ENCODE results near the gene SULT1A1.

Gene SULT1A1

DNA sequence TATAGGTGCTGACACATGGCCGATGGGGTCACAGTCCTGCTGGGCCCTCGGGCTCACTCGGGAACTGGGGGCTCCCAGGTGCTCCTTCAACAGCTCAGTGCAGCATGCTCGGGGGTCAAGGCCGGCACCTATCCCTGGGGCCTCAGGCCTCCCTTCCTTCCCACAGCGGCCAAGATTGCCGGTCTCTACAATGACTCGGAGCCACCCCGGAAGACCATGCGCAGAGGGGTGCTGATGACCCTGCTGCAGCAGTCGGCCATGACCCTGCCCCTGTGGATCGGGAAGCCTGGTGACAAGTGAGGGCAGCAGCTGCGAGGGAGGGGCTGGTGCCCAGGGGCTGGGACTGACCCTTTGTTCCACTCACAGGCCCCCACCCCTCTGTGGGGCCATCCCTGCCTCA lies 19.9 kb downstream of the SULT1A1 start:
- peaks cover 17% of the 10 kb centered on the region for H3K36me3 ChIP-seq (ENCODE audit: control insufficient read depth, insufficient read depth, low read length)
- H3K4me3 ChIP-seq (ENCODE audit: insufficient read depth, low read depth, low read length): no peak overlapping the region
- no peaks in the 10 kb centered on the region for H3K9me3 ChIP-seq (ENCODE audit: control insufficient read depth, low read length)
- 95 to 96% methylated on average over 13 of the region's 13 CpGs for WGBS, 2 experiments
- H3K27me3 ChIP-seq (ENCODE audit: control insufficient read depth, insufficient read depth, low read length, poor library complexity, severe bottlenecking): no peaks in the 10 kb centered on the region
- H3K27ac ChIP-seq (ENCODE audit: insufficient read depth, low read depth, low read length, poor library complexity, severe bottlenecking): no peak overlapping the region
- H3K4me1 ChIP-seq (ENCODE audit: control insufficient read depth, insufficient read depth, low read length): no peaks in the 10 kb centered on the region

DNA sequence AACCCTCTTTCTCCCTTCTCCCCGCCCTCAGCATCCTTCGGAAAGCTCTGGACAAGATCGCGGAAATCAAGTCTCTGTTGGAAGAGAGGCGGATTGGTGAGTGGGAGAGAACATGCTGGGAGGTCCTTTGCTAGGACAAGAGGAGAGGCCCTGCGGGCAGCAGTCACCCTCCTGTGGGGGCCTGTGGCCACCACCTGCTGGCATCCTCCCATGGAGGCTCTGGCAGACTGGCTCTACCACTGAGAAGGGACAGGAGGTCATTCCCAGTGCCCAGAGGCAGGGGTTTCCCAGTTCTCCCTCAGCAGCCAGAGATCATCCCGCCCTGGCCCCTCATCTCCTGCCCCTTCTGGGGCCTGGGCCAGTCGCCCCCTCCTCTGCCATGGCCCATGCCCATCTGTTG lies 20.8 kb downstream of the SULT1A1 start:
- Histone ChIP-seq H3K27ac (ENCODE audit: insufficient read depth, low read depth, low read length, poor library complexity, severe bottlenecking) (no peak overlapping the region), H3K4me1 (ENCODE audit: control insufficient read depth, insufficient read depth, low read length) (no peaks in the 10 kb centered on the region), H3K9me3 (ENCODE audit: control insufficient read depth, low read length) (no peaks in the 10 kb centered on the region), H3K36me3 (ENCODE audit: control insufficient read depth, insufficient read depth, low read length) (peaks cover 17% of the 10 kb centered on the region), H3K4me3 (ENCODE audit: insufficient read depth, low read depth, low read length) (no peak overlapping the region), H3K27me3 (ENCODE audit: control insufficient read depth, insufficient read depth, low read length, poor library complexity, severe bottlenecking) (no peaks in the 10 kb centered on the region)
- 90 to 92% methylated on average over 8 of the region's 8 CpGs for WGBS, 2 experiments

DNA sequence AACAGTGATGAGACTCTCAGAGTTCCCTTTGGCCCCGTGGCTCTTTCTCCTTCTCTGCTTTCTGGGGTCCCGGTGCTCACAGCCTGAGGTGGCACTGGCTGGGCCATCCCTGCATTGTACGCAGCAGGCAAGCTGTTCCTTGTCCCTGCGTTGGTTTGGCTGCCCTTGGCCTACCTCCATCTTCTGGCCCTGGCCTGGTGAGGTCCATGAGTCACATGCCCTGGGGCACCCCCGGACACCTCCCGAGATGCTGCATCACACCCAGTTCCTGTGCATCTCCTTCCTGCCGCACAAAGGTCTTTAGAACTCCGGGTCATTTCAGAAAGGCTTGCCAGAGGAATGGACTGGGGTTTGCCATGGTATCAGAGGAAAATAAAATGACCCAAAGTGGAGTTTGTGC lies 22.5 kb downstream of the SULT1A1 start:
- H3K9me3 ChIP-seq (ENCODE audit: control insufficient read depth, low read length): no peaks in the 10 kb centered on the region
- H3K36me3 ChIP-seq (ENCODE audit: control insufficient read depth, insufficient read depth, low read length): peaks cover 17% of the 10 kb centered on the region
- no peak overlapping the region for H3K27ac ChIP-seq (ENCODE audit: insufficient read depth, low read depth, low read length, poor library complexity, severe bottlenecking)
- WGBS, 2 experiments: 95 to 96% methylated on average over 8 of the region's 8 CpGs
- H3K27me3 ChIP-seq (ENCODE audit: control insufficient read depth, insufficient read depth, low read length, poor library complexity, severe bottlenecking): no peaks in the 10 kb centered on the region
- no peak overlapping the region for H3K4me3 ChIP-seq (ENCODE audit: insufficient read depth, low read depth, low read length)
- no peaks in the 10 kb centered on the region for H3K4me1 ChIP-seq (ENCODE audit: control insufficient read depth, insufficient read depth, low read length)

DNA sequence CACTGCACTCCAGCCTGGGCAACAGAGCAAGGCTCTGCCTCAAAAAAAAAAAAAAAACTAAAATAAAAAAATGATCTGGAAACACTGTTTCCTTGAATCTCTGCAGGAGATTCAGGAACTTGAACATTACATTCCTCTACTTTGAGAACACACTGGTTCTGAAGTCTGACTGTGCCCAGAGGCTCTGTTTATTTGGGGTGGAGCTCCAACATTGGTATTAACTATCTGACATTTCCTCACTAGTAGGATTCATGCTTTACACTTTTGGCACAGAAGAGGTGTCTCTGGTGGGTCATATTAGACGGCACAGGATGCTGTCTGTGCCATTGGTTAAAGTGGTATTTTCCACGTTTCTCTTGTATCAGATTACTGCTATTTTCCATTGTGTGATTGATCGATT lies 23.4 kb downstream of the SULT1A1 start:
- H3K4me3 ChIP-seq (ENCODE audit: insufficient read depth, low read depth, low read length): no peak overlapping the region

DNA sequence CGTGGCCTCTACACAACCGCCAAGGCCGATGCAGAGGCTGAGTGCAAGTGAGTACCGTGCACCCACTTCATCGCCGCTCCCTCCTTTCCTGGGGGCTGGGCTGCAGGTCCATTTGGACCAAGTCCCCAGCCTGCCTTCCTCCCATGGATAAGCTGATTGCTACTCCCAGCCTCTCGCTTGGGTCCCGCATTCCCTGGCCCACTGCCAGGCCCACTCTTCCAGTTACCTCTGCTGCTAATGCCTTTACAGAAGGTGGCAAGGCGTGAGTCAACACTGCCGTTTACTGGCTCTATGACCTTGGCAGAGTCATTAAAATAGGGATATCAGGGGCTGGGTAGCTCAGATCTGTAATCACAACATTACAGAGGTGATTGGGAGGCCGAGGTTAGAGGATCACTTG lies 24.2 kb downstream of the SULT1A1 start:
- Histone ChIP-seq H3K36me3 (ENCODE audit: control insufficient read depth, insufficient read depth, low read length) (peaks cover 21% of the 10 kb centered on the region), H3K27ac (ENCODE audit: insufficient read depth, low read depth, low read length, poor library complexity, severe bottlenecking) (no peak overlapping the region), H3K4me3 (ENCODE audit: insufficient read depth, low read depth, low read length) (no peak overlapping the region), H3K9me3 (ENCODE audit: control insufficient read depth, low read length) (no peaks in the 10 kb centered on the region), H3K27me3 (ENCODE audit: control insufficient read depth, insufficient read depth, low read length, poor library complexity, severe bottlenecking) (no peaks in the 10 kb centered on the region), H3K4me1 (ENCODE audit: control insufficient read depth, insufficient read depth, low read length) (no peaks in the 10 kb centered on the region)
- WGBS, 2 experiments: 94 to 96% methylated on average over 11 of the region's 11 CpGs

More for the DNA sequence above, 23.4 kb downstream of the SULT1A1 start:
- WGBS, 2 experiments: 89 to 96% methylated on average over 3 of the region's 3 CpGs
- no peaks in the 10 kb centered on the region for H3K9me3 ChIP-seq (ENCODE audit: control insufficient read depth, low read length)
- no peaks in the 10 kb centered on the region for H3K27me3 ChIP-seq (ENCODE audit: control insufficient read depth, insufficient read depth, low read length, poor library complexity, severe bottlenecking)
- H3K36me3 ChIP-seq (ENCODE audit: control insufficient read depth, insufficient read depth, low read length): peaks cover 21% of the 10 kb centered on the region
- no peak overlapping the region for H3K27ac ChIP-seq (ENCODE audit: insufficient read depth, low read depth, low read length, poor library complexity, severe bottlenecking)
- no peaks in the 10 kb centered on the region for H3K4me1 ChIP-seq (ENCODE audit: control insufficient read depth, insufficient read depth, low read length)

DNA sequence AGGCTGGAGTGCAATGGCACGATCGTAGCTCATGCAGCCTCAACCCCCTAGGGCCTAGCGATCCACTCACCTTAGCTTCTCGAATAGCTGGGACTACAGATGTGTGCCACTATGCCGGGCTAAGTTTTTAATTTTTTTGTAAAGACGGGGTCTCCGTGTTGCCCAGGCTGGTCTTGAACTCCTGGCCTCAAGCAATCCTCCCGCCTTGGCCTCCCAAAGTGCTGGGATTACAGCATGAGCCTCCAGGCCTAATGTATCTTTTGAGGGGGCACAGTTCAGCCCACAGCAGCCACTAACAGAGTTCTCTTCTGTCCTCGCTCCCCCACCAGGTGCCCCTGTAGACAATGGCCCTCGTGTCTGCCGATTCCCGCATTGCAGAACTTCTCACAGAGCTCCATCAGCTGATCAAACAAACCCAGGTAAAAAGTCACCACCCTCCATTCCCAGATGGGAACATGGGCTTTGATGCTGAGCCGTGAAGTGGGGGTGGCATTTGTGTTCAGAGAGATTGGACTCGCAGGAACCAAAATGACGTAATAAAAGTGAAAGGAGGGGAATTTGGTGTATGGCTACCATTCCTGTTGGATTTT lies 29.0 kb downstream of the SULT1A1 start:
- H3K4me3 ChIP-seq (ENCODE audit: insufficient read depth, low read depth, low read length): no peak overlapping the region
- H3K27me3 ChIP-seq (ENCODE audit: control insufficient read depth, insufficient read depth, low read length, poor library complexity, severe bottlenecking): no peaks in the 10 kb centered on the region
- H3K9me3 ChIP-seq (ENCODE audit: control insufficient read depth, low read length): no peaks in the 10 kb centered on the region
- 93% methylated on average over 15 of the region's 15 CpGs for WGBS, 2 experiments
- H3K27ac ChIP-seq (ENCODE audit: insufficient read depth, low read depth, low read length, poor library complexity, severe bottlenecking): no peak overlapping the region
- peaks cover 11% of the 10 kb centered on the region for H3K36me3 ChIP-seq (ENCODE audit: control insufficient read depth, insufficient read depth, low read length)
- no peaks in the 10 kb centered on the region for H3K4me1 ChIP-seq (ENCODE audit: control insufficient read depth, insufficient read depth, low read length)

DNA sequence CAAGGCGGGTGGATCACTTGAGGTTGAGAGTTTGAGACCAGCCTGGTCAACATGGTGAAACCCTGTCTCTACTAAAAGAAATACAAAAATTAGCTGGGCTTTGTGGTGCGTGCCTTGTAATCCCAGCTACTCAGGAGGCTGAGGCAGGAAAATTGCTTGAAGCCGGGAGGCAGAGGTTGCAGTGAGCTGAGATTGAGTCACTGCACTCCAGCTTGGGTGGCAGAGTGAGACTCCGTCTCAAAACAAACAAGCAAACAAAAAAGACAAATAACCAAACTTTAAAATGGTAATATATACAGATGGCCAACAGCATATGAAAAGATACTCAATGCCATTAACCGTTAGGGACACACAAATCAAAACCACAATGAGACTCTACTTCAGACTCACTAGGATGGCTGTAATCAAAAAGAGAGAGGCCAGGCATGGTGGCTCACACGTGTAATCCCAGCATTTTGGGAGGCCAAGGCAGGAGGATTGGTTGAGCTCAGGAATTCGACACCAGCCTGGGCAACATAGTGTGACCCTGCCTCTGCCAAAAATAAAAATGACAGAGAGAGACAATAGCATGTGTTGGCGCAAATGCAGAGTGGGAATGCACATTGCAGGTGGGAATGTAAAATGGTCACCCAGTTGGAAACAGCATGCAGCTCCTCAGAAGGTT lies 34.3 kb downstream of the SULT1A1 start:
- no peaks in the 10 kb centered on the region for H3K9me3 ChIP-seq (ENCODE audit: control insufficient read depth, low read length)
- H3K4me1 ChIP-seq (ENCODE audit: control insufficient read depth, insufficient read depth, low read length): peaks cover 16% of the 10 kb centered on the region
- no peaks in the 10 kb centered on the region for H3K36me3 ChIP-seq (ENCODE audit: control insufficient read depth, insufficient read depth, low read length)
- no peaks in the 10 kb centered on the region for H3K27me3 ChIP-seq (ENCODE audit: control insufficient read depth, insufficient read depth, low read length, poor library complexity, severe bottlenecking)
- no peak overlapping the region for H3K27ac ChIP-seq (ENCODE audit: insufficient read depth, low read depth, low read length, poor library complexity, severe bottlenecking)
- 90 to 91% methylated on average over 8 of the region's 8 CpGs for WGBS, 2 experiments
- H3K4me3 ChIP-seq (ENCODE audit: insufficient read depth, low read depth, low read length): no peak overlapping the region

DNA sequence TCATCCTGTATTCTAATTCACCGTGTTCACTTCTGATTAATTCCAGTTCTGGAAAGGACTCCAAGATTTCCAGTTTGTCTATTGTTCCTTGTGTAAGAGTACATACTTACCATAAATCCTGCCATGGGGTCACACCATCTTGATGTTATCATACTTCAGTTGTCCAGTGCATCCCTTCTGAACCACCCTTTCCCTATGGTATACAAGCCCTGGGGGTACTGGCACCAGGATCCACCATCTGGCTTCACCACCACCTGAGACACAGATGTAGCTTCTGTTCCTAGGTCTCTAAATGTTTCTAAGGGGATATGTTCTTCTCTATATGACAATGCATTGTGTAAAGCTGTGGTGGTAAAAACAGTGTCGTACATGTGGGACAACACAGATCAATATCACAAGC lies 34.9 kb downstream of the SULT1A1 start:
- Histone ChIP-seq H3K36me3 (ENCODE audit: control insufficient read depth, insufficient read depth, low read length) (no peaks in the 10 kb centered on the region), H3K4me3 (ENCODE audit: insufficient read depth, low read depth, low read length) (no peak overlapping the region), H3K9me3 (ENCODE audit: control insufficient read depth, low read length) (no peaks in the 10 kb centered on the region), H3K4me1 (ENCODE audit: control insufficient read depth, insufficient read depth, low read length) (peaks cover 16% of the 10 kb centered on the region), H3K27me3 (ENCODE audit: control insufficient read depth, insufficient read depth, low read length, poor library complexity, severe bottlenecking) (no peaks in the 10 kb centered on the region), H3K27ac (ENCODE audit: insufficient read depth, low read depth, low read length, poor library complexity, severe bottlenecking) (no peak overlapping the region)
- WGBS, 2 experiments: 96 to 100% methylated on average over 2 of the region's 2 CpGs

DNA sequence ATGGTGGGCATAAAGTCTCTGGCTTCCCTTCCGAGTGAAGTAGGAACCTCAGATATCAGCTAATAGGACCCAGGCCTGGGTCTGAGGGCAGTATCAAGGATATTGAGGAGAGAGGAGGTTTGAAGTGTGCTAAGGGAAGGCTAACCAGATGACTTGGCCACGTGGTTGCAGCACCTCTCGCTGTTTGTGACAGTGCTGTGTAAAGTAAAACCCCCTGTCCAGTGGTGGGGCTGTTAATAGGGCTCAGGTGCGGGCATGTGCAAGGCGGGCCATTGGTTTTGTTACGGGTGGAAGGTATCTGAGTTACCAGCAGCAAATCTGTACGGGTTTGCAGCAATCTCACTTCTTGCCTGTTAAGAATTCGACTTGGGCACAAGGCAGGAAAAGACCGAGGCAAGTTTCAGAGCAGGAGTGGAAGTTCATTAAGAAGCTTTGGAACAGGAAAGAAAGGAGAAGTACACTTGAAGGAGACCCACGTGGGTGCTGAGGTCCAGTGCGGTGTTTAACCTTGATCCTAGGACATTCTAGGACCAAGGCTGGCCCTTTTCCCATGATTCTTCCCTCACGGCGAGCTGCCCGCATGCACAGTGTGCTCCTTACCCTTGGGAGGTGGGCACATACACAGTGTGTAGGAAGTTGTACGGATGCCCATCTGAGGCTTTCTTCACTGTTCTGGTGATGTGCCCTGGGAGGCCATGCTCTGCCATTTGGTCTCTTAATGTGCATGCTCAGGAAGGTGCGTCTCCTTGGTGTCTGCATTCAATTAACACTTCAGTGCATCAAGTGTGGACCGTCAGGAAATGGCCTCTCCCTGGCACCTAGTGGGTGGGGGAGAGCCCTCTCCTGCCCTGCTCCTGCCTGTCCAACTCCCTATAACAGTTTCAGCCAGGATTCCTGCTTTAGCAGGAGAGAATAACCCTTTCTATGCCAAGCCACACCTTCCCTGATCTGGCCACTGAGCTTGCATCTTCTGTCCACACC lies 35.8 kb downstream of the SULT1A1 start:
- H3K27me3 ChIP-seq (ENCODE audit: control insufficient read depth, insufficient read depth, low read length, poor library complexity, severe bottlenecking): no peaks in the 10 kb centered on the region
- no peaks in the 10 kb centered on the region for H3K9me3 ChIP-seq (ENCODE audit: control insufficient read depth, low read length)
- H3K4me1 ChIP-seq (ENCODE audit: control insufficient read depth, insufficient read depth, low read length): peaks cover 16% of the 10 kb centered on the region
- H3K4me3 ChIP-seq (ENCODE audit: insufficient read depth, low read depth, low read length): no peak overlapping the region
- no peak overlapping the region for H3K27ac ChIP-seq (ENCODE audit: insufficient read depth, low read depth, low read length, poor library complexity, severe bottlenecking)
- no peaks in the 10 kb centered on the region for H3K36me3 ChIP-seq (ENCODE audit: control insufficient read depth, insufficient read depth, low read length)
- WGBS, 2 experiments: 84 to 88% methylated on average over 17 of the region's 17 CpGs

All from ectodermal cell (in vitro differentiated cells).